NCI-H2196 treated with DMSO at 0.1 percent for 48 hours (cell line): ENCODE measurements around the gene MTMR3.

Source experiments
- DNase-seq: peaks from one replicate; lab custom pipeline; 2025; ENCODE audit not compliant: unreplicated experiment; lab: John Stamatoyannopoulos, UW

MTMR3 gene

DNA sequence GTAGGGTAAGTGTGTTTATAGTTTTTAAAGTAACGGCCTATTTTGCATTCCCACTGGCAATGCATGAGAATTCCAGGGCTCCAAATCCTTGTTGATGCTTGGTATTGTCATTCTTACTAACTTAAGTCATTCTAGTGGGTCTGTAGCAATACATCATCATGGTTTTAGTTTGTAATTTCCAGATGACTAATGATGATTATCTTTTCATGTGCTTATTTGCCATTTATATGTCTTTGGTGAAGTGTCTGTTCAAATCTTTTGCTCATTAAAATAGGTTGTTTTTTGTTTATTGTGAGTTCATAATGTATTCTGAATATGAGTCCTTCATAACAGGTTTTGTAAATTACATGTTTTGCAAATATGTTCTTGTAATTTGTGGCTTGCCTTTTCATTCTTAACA is 31.2 kb downstream of the MTMR3 start:
- DNase-seq: no peak

DNA sequence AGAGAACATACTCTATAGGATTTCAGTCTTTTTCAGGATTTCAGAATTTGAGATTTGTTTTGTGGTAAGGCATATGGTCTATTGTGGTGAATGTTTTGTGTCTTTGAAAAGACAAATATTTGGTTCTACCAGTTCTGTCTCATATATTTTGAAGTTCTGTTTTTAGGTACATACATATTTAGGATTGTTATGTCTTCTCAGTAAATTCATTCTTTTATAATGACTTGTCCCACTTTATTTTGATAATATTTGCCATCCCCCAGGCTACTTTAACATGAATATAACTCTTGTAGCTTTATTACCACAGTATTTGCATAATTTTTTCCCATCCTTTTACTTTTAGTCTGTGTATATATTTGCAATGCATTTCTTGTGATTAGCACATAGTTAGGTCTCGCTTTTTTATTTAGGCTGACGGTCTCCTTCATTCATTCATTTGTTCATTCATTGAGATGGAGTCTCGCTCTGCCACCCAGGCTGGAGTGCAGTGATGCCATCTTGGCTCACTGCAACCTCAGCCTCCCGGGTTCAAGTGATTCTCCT is 32.1 kb downstream of the MTMR3 start:
- no peak for DNase-seq

DNA sequence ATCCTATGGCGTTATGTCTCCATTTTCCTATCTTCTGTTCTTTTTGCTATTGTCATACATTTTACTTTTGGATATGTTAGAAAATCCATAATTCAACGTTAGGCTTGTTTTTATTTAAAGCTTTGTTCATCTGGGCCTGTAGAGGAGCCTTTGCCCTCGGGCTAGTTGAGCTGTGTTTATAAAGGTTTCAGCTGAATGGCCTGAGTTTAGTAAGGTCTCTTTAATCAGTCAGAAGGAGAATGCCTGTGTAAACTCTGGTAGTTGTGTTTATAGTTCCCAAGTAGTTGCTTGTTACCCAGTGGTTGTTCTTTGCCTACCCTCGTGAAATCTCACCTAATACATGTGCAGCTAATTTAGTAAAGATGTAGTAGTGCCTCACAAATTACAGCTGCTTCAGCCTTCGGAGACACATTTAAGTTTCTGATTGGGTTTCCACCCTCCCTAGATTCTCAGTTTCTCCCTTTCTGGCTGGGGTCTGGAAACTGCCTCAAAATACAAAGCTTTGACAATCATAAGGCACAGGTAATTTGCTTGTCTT is 33.1 kb downstream of the MTMR3 start:
- DNase-seq: no peak

DNA sequence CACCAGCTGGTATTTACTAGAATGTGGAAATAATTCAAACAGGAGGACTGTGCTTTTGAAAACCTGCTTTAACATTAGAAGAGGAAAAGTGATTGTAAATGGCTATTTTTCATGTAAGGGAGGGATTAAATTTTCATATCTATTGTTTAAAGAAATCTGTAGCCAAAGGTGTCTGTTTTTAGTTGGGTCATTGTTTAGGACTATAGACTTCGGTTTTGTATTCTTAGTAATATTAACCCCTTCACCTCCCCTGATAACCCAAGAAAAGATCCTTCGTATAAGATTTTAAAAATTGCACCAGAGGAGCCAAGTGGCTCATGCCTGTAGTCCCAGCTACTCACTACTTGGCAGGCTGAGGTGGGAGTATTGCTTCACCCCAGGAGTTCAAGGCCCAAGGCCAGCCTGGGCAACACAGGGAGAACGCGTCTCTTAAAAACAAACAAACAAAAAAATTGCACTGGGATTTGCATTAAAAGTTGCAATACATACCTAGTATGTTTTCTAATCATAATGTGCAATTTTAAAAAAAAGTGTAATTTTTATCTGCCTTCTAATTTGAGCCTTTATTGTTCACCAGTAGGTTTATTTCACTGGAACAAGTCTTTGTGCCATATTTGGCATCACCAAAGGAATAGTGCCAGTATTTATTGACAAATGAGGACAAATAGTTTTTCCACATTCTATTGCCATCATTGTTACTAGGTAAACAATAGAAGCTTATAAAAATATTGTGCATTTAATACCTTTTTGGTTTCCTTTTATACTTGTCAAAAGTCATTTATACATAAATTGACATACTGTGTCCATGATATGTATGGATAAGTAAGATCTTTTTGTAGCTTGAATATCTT is 34.3 kb downstream of the MTMR3 start:
- no peak for DNase-seq

DNA sequence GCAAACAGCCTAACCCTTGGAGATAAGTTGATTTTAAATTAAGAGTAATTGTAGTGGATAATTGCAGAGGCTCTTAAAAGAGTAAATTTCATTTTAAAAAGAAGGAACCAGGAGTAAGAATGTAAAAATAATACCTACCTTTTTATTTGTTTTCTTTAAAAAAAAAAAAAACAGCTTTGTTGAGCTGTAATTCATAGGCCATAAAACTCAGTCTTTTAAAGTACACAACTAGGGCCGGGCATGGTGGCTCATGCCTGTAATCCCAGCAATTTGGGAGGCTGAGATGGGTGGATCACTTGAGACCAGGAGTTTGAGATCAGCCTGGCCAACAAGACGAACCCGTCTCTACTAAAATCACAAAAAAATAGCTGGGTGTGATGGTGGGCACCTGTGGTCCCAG is 42.4 kb downstream of the MTMR3 start:
- no peak for DNase-seq

DNA sequence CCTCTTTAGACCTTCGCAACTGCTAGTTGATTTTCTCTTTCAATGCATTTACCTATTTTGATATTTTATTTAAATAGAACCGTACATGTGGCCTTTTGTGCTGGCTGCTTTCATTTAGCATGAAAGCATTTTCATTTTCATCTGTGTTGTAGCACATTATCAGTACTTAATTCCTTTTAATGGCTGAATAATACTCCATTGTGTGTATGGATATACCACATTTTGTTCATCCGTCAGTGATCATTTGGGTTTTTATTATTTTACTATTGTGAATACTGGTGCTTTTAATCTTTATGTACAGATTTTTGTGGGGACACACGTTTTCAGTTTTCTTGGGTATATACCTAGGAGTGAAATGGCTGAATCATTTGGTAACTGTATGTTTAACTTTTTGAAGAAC is 43.1 kb downstream of the MTMR3 start:
- DNase-seq: no peak

DNA sequence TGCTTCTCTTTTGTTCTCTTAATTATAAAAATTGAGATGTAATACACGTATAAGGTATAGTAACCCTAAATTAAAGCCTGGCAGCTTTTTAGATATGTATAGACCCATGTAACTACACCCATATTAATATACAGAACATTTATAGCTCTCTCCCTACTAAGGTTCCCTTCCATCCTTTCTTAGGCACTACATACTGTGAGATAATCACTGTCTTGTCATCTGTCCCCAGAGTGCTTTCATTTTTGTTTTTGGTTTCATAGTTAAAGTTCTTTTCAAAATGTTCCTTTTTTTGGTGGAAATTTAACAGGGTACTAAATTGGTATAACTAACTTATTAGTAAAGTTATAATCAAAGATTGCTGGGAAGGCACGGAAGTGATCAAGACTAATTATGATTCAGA is 49.2 kb downstream of the MTMR3 start:
- DNase-seq: no peak

DNA sequence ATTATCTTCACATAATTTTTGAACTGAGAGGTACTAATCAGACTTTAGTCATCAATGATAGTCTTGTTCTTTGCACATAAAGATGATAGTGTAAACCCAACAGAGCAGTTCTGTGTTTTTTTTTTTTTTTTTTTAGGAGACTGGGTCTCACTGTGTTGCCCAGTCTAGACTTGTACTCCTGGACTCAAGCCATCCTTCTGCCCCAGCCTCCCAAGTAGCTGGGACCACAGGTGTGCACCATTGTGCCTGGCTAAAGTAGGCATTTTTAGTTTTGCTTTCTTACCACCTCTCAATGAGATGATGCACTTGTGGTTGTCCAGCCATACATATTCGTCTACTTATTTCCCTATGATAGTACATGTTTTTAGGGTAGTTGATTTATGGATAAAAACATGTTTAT is 50.6 kb downstream of the MTMR3 start:
- no peak for DNase-seq

DNA sequence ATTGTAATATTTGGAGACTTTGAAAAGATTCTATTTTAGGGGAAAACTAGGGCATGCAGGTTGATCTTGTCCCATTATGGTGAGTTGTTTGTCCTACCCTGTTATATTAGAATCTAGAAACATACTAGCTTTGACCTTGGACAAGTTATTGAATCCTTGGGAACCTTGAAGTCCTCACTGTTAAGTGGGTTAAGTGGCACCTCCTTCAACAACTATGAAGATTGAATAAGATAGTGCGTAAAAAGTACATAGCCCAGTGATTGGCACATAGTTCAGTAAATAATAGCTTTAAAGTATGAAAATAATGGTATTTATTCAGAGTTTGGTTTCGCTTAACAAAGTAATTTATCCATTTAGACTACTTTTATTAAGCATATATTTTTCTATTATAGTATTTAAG is 51.6 kb downstream of the MTMR3 start:
- no peak for DNase-seq

DNA sequence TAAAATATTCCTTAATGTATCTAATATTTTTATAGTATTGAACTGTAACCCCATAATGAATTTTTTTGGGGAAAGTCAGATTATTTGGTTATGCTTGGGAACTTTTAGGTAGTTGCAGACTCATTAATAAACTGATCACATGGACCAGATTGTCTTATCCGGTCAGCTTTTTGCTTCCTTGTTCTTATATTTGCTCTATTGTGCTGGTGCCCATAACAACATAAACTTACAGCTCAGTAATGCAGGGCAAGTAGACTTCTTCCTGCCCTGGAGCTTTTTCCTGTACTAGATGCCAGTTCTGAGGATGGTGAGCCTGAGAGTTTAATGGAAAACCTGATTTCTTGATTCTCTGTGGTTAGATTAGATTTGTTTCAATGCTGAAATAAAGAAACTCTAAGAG is 53.2 kb downstream of the MTMR3 start:
- no peak for DNase-seq

DNA sequence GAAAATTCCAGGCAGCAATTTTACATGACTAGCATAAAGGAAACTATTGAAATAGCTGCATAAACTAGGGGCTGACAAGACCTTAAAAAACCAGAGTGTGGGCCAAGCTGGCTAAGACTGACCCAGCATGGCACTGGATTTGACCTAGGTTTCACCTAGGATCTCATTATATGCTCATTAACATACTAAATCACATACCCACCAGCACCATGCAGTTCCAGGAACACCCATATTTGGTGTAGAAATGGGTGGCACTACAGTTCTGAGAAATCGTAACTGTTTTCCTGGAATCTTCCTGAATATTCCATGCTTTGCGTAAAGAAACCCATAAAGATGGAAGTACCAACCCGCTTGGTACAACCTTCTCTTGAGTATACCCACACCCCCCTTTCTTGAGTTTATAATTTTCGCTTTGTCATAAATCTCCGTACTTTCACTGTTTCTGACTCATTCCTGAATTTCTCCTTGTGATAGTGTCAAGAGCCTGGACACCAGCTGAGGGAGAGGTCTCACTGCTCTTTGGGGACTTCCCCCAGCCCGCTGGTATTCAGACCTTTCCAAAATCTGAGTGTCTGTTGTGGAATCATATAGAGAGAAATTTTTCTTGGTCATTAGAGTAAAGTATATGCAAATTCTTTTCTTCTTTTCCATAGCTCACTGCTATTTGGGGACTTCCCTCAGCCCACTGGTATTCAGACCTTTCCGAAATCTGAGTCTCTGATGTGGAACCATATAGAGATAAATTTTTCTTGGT is 55.1 kb downstream of the MTMR3 start:
- DNase-seq: no peak

DNA sequence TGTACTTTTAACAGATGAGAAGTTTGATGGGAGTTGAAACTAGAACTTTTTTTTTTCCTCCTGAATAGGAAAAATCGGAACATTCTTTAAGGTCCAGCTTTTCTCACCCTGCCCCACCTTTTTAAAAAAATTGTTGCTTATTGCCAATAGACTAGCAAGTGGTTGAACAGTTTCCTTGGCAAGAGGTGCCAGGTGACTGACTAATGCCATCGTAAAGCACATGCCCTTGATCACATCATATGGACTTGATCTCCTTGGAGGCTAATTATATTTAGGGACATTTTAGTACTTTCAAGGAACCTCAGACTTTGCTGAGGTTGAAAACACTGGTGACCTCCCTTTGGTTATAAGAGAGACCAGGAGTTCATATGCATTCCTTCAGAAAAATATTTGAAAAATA is 57.6 kb downstream of the MTMR3 start:
- no peak for DNase-seq

DNA sequence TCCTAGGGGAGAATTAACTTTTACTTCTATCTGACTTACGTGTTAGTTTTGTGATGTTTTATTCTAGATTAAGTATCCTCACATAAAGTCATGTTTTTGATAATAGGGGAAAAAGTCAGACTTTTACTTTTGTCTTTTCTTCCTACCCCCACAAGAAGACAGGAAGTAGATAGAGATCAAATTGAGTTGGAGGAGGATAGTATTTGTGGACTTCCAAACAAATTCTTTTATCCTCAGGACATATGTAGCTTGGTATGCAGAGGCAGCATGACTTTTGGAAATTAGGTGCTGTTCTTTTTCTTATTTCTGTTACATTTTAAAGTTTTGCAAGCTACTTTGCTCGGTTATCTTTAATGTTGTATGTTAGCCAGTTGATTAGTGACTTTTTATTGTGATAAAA is 61.4 kb downstream of the MTMR3 start:
- DNase-seq: no peak

DNA sequence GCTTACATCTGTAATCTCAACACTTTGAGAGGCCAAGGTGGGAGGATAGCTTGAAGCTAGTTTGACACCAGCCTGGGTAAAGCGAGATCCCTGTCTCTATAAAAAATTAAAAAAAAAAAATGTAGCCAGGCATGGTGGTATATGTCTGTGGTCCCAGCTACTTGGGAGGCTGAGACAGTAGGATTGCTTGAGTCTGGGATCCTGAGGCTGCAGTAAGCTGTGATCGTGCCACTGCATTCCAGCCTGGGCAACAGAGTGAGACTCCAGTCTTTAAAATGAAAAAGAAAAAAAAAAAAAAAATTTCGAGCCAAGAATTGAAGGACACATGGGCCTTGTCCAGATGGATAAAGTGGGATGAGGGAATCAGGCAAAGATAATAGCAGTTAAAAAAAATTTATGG is 62.5 kb downstream of the MTMR3 start:
- no peak for DNase-seq

DNA sequence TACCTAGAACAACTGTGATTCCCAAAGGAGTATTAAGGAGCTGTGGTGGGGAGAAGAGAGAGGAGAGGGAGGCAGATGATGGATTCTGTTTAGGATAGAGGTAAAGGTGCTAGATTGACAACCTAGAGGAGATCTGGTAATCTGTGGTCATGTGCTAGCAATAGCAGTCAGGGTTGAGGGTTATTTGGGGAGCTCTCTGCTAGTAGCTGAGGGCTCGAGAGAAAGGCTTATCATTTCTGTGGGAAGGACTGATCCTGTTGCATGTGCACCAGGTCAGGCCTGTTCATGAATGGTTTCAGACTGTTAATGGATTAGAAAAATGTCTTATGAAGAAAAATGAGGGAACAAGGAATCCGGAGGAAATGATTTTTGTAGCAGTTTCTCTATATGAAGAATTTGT is 63.2 kb downstream of the MTMR3 start:
- no peak for DNase-seq

DNA sequence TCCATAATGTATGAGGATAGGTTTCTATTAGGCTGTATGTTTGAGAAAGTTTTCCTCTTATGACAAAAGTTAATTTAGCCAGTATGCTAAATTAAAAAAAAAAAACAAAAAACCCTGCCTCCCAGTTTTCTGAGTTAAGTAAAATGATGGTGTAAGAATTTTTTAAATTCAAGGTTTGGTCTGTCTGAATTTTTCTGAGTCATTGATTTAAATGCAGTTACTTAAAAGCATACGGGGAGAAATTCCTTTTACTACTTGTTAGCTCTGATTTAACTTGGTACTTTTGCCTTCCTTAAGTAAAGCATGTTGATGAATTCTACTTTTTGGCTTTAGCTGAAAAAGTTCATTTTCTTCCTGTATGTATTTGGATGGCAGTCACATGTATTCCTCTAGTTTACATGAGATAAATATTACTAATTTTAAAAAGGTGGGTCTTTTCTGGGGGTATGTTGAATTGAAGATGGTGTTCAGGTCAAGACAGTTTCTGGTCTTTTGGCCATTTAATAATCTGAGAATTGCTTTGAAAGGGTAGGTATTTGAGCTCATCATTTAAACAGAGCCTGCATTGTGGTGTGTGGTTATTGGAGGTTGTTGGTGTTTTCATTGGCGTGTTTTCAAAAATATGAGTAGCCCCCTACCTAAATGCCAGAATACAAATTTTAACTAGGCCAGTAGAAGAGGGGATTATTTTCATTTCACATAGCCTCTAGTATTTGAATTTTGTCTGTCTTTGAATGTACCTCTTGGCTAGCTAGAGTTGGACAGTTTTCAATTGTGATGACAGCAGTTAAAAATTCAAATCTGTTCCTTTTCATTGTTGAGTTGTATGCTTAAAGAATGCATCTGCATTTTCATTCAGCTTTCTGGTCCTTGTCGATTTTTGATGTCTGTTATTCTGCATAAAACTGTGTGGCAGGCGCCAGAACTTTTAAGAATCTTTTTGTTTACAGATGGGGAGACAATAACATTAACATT is 64.7 kb downstream of the MTMR3 start:
- DNase-seq: no peak

DNA sequence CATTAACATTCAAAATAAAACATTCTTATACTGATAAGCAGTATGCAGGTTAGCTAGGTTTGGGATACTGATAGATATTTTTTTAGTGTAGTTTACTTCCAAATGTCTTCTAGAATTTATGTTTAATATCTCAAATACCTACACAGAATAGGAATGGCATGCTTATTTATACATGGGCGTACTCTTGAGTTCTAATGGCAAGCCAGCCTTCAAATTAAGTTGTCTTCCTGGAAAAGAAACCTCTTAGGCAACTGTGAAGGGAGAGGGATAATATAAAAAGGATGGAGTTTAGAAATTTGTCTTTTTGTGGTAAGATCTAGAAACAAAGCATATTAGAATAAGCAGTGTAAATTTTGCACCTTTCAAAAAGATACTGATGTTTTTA is 65.4 kb downstream of the MTMR3 start:
- no peak for DNase-seq

DNA sequence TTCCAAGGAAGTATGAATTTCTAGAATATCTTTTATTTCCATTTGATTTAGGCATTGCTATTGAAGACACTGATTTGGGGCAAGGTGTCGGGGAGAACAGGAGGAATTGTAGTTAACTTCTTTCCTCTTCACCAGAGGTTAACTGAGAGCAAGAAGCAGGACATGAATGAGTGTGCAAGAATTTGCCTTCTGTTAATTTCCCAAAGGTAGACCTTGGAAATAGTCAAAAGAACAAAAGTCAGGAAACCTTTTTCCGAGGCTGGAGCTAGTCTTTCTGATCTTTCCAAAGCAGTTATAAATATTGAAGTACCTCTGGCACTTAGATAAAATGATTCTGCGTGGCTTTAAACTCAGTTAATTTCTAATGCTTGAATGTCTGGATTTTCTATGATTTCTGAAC is 66.9 kb downstream of the MTMR3 start:
- no peak for DNase-seq

DNA sequence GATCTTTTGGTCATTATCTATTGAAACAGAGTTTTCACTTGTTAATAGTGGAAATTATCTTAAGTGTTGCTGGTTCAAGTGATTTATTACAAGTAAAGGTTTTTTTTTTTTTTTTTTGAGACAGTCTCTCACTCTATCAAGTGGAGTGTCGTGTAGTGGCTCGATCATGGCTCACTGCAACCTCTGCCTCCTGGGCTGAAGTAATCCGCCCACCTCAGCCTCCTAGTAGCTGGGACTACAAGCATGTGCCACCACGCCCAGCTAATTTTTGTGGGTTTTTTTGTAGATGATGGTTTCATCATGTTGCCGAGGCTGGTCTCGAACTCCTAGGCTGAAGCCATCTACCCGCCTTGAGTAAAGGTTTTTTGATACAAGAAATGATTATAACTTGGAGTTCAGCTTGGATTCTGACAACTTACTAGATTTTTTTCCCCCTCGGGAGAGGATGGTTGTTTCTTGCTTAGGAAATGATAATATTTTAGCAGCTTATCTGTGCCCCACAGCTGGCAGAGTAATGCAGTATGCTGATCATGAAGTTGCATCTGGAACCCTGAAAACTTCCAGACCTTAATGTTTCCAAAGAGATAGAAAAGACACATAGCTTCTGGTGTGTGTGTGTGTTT is 68.9 kb downstream of the MTMR3 start:
- DNase-seq: no peak

DNA sequence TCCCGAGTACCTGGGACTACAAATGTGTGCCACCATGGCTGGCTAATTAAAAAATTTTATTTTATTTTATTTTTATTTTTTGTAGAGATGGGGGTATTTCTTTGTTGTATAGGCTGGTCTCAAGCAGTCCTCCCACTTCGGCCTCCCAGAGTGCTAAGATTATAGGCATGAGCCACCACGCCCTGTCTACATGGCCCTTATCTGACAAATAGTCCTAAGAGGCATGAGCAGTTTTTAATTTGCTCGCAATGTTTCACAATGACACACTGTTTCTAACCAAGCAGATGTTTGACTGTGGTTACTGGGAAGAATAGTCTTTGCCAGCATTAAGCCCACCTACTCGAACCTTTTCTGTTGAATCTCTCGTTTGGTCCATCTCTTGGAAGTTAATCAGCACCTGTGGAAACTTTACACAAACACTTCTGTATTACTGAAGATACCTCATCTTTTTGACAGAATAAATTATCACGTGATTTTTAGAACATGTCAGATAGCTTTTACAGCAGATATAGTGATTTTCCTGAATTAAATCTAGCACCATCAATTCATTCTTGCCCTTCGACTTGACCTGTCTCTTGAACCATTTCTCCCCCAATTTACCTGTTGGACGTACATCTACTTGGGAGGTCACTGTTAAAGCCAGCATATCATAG is 71.4 kb downstream of the MTMR3 start:
- DNase-seq: no peak
